SK-N-SH treated with all-trans-retinoic acid at 6 μM for 48 hours (cell line): ENCODE results near the gene CNPY3.

Experiments
- CREB5 ChIP-seq: fragments of 250-450 bp; sonication (Bioruptor Pico); IDR thresholded peaks from 2 replicates; pipeline ENCODE4 v1.5.1; 2020; ENCODE audit warnings: low read depth, mild to moderate bottlenecking, moderate library complexity
- CSRNP3 ChIP-seq: fragments of 250-450 bp; sonication (Bioruptor Pico); IDR thresholded peaks from 2 replicates; pipeline ENCODE4 v1.5.1; 2021; ENCODE audit warnings: mild to moderate bottlenecking, moderate library complexity
- ESRRG ChIP-seq: fragments of 250-450 bp; sonication (Bioruptor Pico); IDR thresholded peaks from 2 replicates; pipeline ENCODE4 v1.6.1; 2021; ENCODE audit warnings: mild to moderate bottlenecking
- PPARA ChIP-seq: fragments of 250-450 bp; sonication (Bioruptor Pico); IDR thresholded peaks from 2 replicates; pipeline ENCODE4 v1.5.0; 2020; ENCODE audit warnings: mild to moderate bottlenecking, borderline replicate concordance
- TF ChIP-seq, protein P1 (sequence below): fragments of 250-450 bp; sonication (Bioruptor Pico); IDR thresholded peaks from 2 replicates; pipeline ENCODE4 v1.8.0; 2021; ENCODE audit warnings: low read depth, mild to moderate bottlenecking, moderate library complexity, borderline replicate concordance

DNA sequence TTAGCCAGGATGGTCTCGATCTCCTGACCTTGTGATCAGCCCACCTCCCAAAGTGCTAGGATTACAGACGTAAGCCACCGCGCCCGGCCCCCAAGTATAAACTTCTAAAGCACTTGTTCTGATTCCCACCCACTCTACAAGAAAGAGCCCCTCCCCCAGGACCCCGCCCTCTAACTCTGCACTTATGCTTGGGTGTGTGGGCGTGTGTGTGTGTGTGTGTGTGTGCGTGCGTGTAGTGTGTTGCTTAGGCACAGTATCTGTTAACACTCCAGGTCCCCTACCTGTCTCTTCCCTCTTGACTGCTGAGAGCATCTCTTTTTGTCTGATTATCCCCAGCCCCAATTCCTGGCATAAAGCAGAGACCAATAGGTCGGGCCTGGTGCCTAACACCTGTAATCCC is 19.4 kb upstream of the CNPY3 start:
- TF ChIP-seq CREB5 (CRISPR knock-in tag) (no peak), ESRRG (no peak), CSRNP3 (CRISPR knock-in tag) (no peak), PPARA (CRISPR knock-in tag) (no peak)
- TF ChIP-seq, protein P1, sequence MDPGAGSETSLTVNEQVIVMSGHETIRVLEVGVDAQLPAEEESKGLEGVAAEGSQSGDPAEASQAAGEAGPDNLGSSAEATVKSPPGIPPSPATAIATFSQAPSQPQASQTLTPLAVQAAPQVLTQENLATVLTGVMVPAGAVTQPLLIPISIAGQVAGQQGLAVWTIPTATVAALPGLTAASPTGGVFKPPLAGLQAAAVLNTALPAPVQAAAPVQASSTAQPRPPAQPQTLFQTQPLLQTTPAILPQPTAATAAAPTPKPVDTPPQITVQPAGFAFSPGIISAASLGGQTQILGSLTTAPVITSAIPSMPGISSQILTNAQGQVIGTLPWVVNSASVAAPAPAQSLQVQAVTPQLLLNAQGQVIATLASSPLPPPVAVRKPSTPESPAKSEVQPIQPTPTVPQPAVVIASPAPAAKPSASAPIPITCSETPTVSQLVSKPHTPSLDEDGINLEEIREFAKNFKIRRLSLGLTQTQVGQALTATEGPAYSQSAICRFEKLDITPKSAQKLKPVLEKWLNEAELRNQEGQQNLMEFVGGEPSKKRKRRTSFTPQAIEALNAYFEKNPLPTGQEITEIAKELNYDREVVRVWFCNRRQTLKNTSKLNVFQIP (CRISPR knock-in tag): no peak
